SJCRH30 (cell line): Measurements from ENCODE around the gene DALRD3. TPM values are rescaled to one million over a fixed set of nuclear protein-coding genes. Genes with fewer than 3 reads are reported as not detected.

Experiments
- DNase-seq, 2 experiments: peaks; one replicate each; pipeline ENCODE4 v3.0.0-alpha.2; 2015 to 2020
- H3K27ac ChIP-seq: fragments of 250-450 bp; sonication (Bioruptor Pico); 2 replicates; pipeline ENCODE4 v1.5.1; 2020; ENCODE audit warnings: mild to moderate bottlenecking, moderate library complexity
- H3K27me3 ChIP-seq: fragments of 250-450 bp; sonication (Bioruptor Pico); 2 replicates; pipeline ENCODE4 v1.5.1; 2020; ENCODE audit warnings: mild to moderate bottlenecking, moderate library complexity
- H3K36me3 ChIP-seq: fragments of 250-450 bp; sonication (Bioruptor Pico); 2 replicates; pipeline ENCODE4 v1.5.1; 2020; ENCODE audit warnings: mild to moderate bottlenecking, moderate library complexity
- H3K4me1 ChIP-seq: fragments of 250-450 bp; sonication (Bioruptor Pico); 2 replicates; pipeline ENCODE4 v1.5.1; 2020; ENCODE audit warnings: mild to moderate bottlenecking, moderate library complexity
- H3K4me3 ChIP-seq: fragments of 250-450 bp; sonication (Bioruptor Pico); 2 replicates; pipeline ENCODE4 v1.5.1; 2020; ENCODE audit warnings: mild to moderate bottlenecking, moderate library complexity
- H3K9me3 ChIP-seq: fragments of 250-450 bp; sonication (Bioruptor Pico); replicated peaks from 2 replicates; pipeline ENCODE4 v1.5.1; 2020; ENCODE audit warnings: mild to moderate bottlenecking, moderate library complexity
- total RNA-seq: library from RNA; depleted of rRNA; stranded (reverse); fragments of >200 nt; shearing (Covaris generic); gene quantifications from 2 replicates; pipeline ENCODE4 v1.2.3, GENCODE V29; 2014

Gene DALRD3
- total RNA-seq, 1 experiment from 2014 or later: 6.9 TPM

DNA sequence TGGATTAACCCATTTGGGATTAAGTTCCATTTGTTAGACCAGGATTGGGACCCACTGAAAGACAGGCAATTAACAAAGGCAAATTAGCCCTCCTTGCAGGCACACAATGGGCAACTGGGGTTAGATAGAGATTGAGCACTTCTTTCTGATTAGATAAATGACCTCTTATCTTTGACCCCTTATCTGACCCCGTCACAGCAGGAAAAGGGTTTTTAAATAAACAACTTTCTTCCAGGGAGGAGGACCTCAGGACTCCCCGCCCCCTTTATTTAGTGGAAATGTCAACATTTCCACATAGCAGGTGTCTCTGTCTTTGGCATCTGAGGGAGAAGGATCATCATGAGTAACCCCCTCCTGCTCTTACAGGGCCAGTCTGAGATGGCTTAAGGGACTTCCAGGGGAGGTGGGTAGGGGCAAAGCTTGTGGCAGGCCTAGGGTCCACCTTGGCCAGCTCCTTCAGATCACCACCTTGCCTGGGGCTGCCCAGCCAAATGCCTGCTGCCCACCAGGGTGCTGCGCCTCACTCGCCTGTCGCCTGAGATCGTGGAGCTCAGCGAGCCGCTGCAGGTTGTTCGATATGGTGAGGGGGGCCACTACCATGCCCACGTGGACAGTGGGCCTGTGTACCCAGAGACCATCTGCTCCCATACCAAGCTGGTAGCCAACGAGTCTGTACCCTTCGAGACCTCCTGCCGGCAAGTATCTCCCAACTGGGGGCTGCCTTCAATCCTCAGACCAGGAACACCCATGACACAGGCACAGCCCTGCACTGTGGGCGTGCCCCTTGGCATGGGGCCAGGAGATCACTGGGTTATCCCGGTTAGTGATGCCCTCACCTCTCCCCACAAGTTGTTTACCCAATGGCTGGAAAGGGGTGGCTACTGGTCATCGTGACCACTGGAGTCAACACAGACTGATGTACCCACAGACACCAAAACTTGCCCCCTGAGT is 13.8 kb downstream of the DALRD3 start:
- Histone ChIP-seq H3K9me3 (no peaks in the 10 kb centered on the region), H3K27ac (no peak overlapping the region), H3K4me1 (no peaks in the 10 kb centered on the region; the same call in 1 of the 2 replicates), H3K36me3 (peaks cover 2% of the 10 kb centered on the region; the same call in 1 of the 2 replicates), H3K27me3 (no peaks in the 10 kb centered on the region), H3K4me3 (no peak overlapping the region)
- DNase-seq: no peak

DNA sequence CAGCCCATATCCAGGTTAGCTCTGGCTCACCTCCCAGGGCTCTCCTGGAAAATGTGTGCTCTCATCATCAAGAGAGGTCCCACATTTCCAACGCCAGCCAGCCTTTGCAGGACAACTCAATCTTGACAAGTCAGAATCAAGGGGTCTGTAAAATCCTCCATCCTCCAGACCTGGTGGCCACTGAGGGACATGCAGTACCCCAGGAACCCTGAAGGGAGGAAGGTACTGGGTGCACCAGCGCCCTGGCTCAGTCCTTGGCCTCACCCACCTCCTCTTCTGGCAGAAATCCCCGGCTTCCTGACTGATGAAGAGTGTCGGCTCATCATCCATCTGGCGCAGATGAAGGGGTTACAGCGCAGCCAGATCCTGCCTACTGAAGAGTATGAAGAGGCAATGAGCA is 17.2 kb downstream of the DALRD3 start:
- Histone ChIP-seq H3K4me1 (no peaks in the 10 kb centered on the region; the same call in 1 of the 2 replicates), H3K27me3 (no peaks in the 10 kb centered on the region), H3K9me3 (no peaks in the 10 kb centered on the region), H3K27ac (no peak overlapping the region), H3K4me3 (no peak overlapping the region), H3K36me3 (no peaks in the 10 kb centered on the region)
- DNase-seq: no peak

DNA sequence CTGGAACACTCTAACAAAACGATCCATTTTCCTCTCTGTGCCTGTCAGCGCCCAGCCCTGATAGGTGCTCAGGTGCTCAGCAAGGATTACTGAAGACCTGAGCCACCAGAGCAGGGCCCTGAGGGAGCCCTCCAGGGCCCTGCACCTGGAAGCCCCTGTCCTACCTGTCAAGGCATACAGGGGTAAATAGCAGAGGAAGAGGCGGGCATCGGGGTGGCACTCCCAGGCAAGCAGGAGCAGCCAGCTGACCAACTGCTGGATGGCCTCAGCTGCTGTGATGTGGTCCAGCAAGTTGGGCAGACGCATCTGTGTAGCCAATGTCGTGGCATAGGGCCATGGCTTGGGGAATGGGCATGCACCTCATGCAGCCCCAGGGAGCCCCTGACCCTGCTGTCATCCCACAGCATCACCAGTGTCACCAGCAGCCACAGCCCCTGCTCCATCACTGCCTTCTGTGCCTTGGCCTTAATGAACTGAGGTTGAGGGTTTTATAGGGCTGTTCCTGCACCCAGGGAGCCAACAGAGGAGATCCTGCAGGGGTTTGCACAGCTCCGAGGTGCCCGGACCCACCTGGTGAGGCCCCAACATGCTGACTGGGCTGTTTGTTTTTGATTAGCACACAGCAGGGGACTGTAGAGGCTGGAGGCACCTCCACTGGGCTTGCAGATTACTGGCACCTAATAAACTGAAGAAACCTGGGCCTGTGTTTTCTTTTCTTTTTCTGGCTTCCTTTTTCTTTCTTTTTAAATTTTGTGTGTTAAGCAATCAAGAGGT is 19.1 kb downstream of the DALRD3 start:
- H3K9me3 ChIP-seq: no peaks in the 10 kb centered on the region
- H3K36me3 ChIP-seq: no peaks in the 10 kb centered on the region
- H3K4me3 ChIP-seq: no peak overlapping the region
- H3K27ac ChIP-seq: no peak overlapping the region
- no peak for DNase-seq
- H3K4me1 ChIP-seq: no peaks in the 10 kb centered on the region
- H3K27me3 ChIP-seq: no peaks in the 10 kb centered on the region

DNA sequence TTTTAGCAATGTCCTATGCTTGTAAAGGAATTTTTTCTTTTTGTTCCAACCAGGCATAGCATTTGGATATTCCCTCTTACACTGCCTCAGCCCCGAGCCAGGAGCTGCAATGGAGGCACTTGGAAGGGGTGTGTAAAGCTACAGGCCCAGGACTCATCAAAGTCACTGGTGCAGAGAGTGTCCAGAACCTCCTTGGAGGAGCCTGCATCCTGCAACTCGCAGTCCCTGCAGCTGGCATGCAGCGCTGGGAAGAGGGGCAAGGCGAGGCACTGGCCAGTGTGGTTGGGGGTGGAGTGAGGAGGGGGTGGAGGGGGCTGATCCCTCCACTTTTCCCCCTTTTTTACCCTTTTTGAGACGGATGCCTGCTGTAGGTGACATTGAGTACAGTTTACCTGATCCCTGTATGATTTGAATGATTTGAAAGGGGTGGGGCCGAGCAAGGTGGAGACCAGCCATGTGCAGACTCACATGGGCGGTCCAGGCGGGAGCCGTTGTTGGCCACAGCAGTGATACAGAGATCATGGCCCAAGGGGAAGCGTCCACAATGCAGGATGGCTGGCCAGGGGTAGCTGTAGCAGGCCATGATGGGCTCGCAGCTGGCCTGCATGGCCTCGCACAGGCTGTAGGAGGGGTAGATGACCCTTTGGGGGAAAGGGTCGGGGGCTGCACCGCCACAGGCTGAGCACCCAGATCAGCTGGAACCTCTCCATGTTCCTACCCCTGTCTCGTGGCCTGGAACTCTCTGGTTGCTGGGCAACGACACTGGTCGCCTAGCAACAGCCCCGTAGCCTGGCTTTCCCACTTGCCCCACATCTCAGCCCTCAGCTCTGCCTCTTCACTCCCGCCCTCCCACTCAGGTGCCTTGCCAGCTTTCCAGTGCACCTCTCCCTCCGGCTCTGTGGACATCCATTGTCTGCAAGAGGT is 20.4 kb downstream of the DALRD3 start:
- Histone ChIP-seq H3K27me3 (no peaks in the 10 kb centered on the region), H3K9me3 (no peaks in the 10 kb centered on the region), H3K4me1 (no peaks in the 10 kb centered on the region), H3K4me3 (no peak overlapping the region), H3K27ac (no peak overlapping the region), H3K36me3 (no peaks in the 10 kb centered on the region)
- DNase-seq: no peak

DNA sequence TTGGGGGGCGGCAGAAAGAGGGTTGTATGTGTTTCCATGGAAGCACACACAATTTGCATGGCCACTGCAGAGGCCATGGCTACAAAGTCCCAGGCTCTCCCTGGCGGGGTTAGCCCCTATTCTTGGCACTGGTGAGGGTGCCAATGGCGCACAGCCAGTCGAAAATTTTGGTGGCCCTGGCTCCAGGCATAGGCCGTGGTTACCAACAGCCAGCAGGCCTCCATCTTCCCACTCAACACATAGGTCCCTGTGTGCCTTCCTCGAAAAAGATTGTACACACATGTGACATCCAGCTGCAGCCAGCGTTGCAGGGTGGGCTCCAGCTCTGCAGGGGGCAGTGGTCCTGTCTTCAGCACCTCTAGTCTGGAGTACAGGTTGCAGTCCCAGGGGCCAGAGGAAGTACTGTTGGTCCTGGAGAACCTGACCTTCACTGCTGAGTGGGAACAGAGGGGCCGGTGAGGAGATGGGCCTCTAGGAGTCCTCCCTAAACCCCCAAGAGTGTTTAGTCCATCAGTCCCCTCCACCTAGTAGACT is 21.2 kb downstream of the DALRD3 start:
- H3K4me1 ChIP-seq: no peaks in the 10 kb centered on the region
- DNase-seq: no peak
- no peaks in the 10 kb centered on the region for H3K27me3 ChIP-seq
- no peak overlapping the region for H3K4me3 ChIP-seq
- no peaks in the 10 kb centered on the region for H3K9me3 ChIP-seq
- H3K27ac ChIP-seq: no peak overlapping the region
- H3K36me3 ChIP-seq: no peaks in the 10 kb centered on the region

DNA sequence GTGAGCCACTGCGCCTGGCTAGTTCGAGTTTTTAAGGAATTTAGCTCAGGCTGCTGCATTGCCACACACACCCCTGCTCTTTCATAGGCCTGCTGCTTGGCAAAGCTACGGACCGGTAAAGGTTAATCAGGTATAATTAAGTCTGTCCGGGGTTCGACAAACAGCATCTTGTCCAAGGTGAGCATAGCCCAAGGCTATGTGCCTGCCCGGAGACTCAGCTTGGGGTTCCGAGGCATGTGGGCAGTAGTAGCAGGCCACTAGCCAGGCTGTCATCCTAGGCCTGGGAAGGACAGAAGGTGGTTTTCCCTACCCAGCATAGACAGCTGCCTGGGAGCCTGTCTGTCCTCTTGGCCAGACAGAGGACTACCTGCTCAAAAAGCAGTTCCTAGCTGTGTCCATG is 21.7 kb downstream of the DALRD3 start:
- no peak overlapping the region for H3K27ac ChIP-seq
- H3K4me1 ChIP-seq: no peaks in the 10 kb centered on the region
- H3K27me3 ChIP-seq: no peaks in the 10 kb centered on the region
- H3K36me3 ChIP-seq: no peaks in the 10 kb centered on the region
- no peaks in the 10 kb centered on the region for H3K9me3 ChIP-seq
- no peak for DNase-seq
- no peak overlapping the region for H3K4me3 ChIP-seq

DNA sequence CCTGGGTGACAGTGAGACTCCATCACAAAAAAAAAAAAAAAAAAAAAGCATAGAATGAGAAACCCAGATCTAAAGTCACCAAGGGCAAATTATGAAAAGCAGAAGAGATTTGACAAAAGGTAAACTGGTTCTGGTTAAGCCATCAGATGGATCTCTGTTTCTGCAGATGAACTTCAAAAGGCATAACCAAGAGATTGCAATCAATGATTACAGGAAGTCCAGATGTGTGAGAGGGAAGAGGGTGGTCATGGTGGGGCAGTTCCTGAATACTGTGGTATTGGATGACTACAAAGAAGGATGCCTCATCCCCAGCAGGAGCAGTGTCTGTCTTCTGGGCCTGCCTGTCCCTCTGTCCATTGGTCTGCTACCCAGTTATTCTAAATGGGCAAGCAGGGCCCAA is 24.5 kb downstream of the DALRD3 start:
- H3K4me3 ChIP-seq: no peak overlapping the region

DNA sequence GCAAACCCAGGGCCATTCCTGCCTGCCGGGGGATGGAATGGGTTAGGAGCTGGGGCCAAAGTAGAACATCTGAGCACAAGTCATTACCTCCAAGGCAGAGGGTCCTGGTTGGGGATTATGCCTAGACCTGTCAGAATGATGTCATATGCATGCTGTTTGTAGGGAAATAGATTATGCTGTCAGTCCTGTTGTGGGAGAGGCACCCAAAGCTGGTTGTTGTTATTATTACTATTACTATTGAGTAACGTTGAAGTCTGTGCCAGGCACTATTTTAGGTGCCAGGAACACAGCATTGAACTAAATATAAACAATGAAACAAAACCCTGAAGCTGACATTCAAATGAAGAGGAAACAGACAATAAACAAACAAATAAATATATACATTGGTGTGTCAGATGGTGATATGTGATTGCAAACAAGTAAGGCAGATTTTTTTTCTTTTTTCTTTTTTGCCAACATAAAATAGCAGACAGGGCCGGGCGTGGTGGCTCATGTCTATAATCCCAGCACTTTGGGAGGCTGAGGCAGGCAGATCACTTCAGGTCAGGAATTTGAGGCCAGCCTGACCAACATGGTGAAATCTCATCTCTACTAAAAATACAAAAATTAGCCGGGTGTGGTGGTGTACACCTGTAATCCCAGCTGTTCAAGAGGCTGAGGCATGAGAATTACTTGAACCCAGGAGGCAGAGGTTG is 26.4 kb downstream of the DALRD3 start:
- Histone ChIP-seq H3K27ac (no peak overlapping the region), H3K36me3 (no peaks in the 10 kb centered on the region), H3K9me3 (no peaks in the 10 kb centered on the region), H3K4me3 (no peak overlapping the region), H3K27me3 (no peaks in the 10 kb centered on the region), H3K4me1 (no peaks in the 10 kb centered on the region)
- DNase-seq: no peak

More for the DNA sequence above, 24.5 kb downstream of the DALRD3 start:
- Histone ChIP-seq H3K27me3 (no peaks in the 10 kb centered on the region), H3K9me3 (no peaks in the 10 kb centered on the region), H3K4me1 (no peaks in the 10 kb centered on the region), H3K27ac (no peak overlapping the region), H3K36me3 (no peaks in the 10 kb centered on the region)
- DNase-seq: no peak

DNA sequence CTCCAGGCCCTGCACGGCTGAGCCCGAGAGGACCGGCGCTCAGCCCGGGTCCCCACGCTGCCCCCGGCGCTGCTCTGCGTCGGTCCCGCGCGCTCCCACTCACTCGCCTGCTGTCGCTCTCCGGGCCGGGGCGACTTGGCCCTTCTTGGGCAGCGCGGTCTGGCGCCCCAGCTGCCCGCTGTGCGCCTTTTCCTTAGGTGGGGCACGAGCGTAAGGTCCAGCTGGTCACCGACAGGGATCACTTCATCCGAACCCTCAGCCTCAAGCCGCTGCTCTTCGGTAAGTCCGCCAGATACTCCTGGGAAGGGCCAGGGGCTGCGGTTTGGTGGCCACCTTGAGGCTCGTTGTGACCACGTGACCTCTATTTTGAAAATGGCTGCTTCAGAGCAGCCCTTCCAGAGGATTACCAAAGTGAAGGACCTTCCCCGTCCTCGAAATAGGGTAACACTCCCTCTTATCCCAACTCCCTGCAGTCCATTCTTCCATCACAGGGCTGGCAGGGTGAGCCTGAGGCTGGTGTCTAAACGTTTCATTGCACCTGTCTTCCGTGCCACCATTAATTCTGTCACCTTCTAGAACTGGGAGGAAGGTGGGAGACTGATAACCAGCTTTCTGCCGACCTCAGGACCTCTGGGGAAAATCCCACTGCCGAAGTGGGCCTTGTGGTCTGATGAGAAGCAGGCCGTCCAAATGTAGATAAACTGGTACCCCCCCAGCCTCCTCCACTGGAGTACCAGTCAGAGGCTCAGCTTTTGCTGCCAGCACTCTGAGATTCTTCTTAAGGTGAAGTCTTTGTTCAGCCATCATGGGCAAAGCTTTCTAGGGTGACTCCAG is 27.5 kb downstream of the DALRD3 start:
- H3K27ac ChIP-seq: no peak overlapping the region
- H3K4me1 ChIP-seq: no peaks in the 10 kb centered on the region
- DNase-seq: no peak
- H3K27me3 ChIP-seq: no peaks in the 10 kb centered on the region
- H3K36me3 ChIP-seq: no peaks in the 10 kb centered on the region
- H3K4me3 ChIP-seq: no peak overlapping the region
- no peaks in the 10 kb centered on the region for H3K9me3 ChIP-seq

DNA sequence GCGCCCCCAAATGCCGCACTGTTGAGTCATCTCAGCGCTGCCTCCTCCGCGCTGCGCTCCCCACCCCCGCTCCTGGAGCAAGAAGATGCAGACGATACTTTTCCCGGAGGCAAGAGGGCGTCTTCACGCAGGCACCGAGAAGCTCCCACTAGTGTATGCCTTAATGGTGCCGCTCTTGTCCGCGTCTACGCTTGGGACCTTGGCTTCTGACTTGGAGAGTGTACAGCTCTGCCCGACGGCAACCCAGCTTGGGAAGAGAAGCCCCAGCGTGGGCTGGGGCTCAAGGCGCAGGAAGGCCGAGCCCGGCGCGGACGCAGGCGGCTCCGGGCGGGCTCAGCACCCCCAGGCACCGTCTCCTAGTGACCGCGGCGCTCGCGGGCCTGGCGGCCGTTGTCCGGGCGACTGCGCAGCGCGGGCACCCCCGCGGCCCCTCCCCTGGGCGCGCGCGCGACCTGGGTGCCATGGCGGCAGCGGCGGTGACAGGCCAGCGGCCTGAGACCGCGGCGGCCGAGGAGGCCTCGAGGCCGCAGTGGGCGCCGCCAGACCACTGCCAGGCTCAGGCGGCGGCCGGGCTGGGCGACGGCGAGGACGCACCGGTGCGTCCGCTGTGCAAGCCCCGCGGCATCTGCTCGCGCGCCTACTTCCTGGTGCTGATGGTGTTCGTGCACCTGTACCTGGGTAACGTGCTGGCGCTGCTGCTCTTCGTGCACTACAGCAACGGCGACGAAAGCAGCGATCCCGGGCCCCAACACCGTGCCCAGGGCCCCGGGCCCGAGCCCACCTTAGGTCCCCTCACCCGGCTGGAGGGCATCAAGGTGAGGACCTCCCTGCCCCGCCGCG is 28.4 kb downstream of the DALRD3 start, which contains the start of gene P4HTM:
P4HTM (plus strand) TSS at position 446 of the 840 bp plus-strand sequence; CDS start at position 462, 16 bp downstream.
- Histone ChIP-seq H3K27ac (no peak within 1 kb of the TSS), H3K36me3 (no peaks in the 10 kb centered on the region), H3K27me3 (no peaks in the 10 kb centered on the region), H3K4me1 (no peaks in the 10 kb centered on the region), H3K9me3 (no peaks in the 10 kb centered on the region), H3K4me3 (no peak within 1 kb of the TSS)
- DNase-seq: no peak

DNA sequence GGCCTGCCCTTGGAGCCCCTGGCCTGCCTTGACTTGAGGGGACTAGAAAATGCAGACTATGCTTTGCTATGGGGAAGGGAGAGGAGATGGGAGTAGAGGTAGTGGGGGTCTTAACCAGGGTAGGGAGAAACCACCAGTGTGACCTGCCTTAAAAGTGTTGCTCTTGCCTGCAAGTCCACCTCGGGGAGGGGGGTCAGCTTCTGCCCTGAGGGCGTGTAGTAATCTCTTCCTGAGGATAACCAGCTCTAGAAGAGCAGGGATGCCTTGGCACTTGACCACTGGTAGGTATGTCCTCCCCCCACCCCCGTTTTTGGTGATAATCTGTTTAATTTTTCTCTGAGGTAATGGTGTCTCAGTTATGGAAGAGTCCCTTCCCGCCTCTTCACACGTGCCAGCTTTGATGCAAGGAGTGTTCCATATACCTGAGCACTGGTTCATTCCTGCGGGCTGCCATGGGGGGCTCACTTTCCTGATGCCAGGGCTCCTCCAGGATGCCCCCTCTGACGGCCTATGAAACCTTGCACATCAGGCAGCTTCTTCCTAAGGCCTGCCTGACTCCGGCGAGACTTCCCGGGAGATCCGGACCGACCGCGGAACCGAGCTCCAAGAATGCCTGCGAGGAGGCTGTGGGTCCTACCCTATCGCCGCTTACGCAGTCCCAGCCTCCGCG is 29.1 kb downstream of the DALRD3 start:
- Histone ChIP-seq H3K4me1 (no peaks in the 10 kb centered on the region), H3K27ac (no peak overlapping the region), H3K36me3 (peaks cover 5% of the 10 kb centered on the region), H3K9me3 (no peaks in the 10 kb centered on the region), H3K27me3 (no peaks in the 10 kb centered on the region), H3K4me3 (no peak overlapping the region)
- DNase-seq: no peak

DNA sequence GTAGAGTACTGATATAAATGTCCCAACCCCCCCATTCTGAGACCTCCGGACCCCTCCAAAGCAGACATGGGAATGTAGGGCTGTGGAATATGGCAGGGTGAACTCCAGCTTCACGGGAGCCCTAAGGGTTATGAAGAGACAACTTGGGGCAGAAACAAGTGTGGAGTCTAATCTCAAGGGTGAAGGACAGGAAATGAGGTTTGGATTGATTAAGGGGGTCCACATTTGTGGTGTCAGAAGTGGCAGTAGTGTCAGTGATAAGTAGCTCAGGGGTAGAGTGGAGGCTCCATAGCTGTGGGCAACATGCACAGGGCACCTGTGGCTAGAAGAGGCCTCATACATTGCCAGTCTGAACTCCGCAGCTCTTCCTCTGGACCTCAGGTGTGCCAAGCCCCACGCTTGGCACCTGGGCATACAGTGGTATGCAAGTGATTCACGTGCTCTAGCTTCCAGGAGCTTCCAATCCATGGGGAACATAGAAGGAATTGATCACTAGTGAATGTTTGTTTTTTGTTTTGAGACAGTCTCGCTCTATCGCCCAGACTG is 32.5 kb downstream of the DALRD3 start:
- DNase-seq: no peak
- Histone ChIP-seq H3K9me3 (no peaks in the 10 kb centered on the region), H3K27ac (no peak overlapping the region), H3K4me1 (no peaks in the 10 kb centered on the region), H3K4me3 (no peak overlapping the region), H3K36me3 (peaks cover 13% of the 10 kb centered on the region), H3K27me3 (no peaks in the 10 kb centered on the region)
